IMR-90 (cell line): ENCODE data around the gene PDS5B. TPM values are rescaled to one million over a fixed set of nuclear protein-coding genes. Genes with fewer than 3 reads are reported as not detected.

Experiments
- ATAC-seq: fragments of 200-7000 bp; cut with Tn5 transposase; 2 replicates; pipeline ENCODE4 v1.9.1; 2020; ENCODE audit warnings: low read depth, mild to moderate bottlenecking, moderate library complexity
- BruUV-seq: library from RNA; stranded (reverse); fragments of 400-500 nt; replicated peaks from 2 replicates; lab custom pipeline; 2021; lab: Mats Ljungman, UMichigan
- CTCF ChIA-PET: fragments of 300-600 bp; formaldehyde crosslinking; extraction: SDS; loops from one replicate; lab custom pipeline; 2021; ENCODE audit warnings: antibody characterized with exemption; lab: Yijun Ruan, JAX
- POLR2A ChIA-PET: fragments of 300-600 bp; sonication (Branson Sonifier 250); formaldehyde crosslinking; loops from one replicate; lab custom pipeline; 2022; ENCODE audit warnings: antibody characterized with exemption; ENCODE audit not compliant: unreplicated experiment; lab: Charles Lee
- DNase-seq: peaks from one replicate; pipeline ENCODE4 v3.0.0; 2013
- H2AFZ ChIP-seq: replicated peaks from 2 replicates; pipeline ENCODE3; 2013; ENCODE audit warnings: low read length, mild to moderate bottlenecking; ENCODE audit not compliant: poor library complexity
- H2AK5ac ChIP-seq: 2 replicates; pipeline ENCODE4 v1.6.1; 2013; ENCODE audit warnings: low read depth, low read length, inconsistent platforms
- H2AK9ac ChIP-seq: replicated peaks from 2 replicates; pipeline ENCODE3; 2013; ENCODE audit warnings: mild to moderate bottlenecking, low read depth, low read length, moderate library complexity; ENCODE audit not compliant: poor library complexity
- H2BK120ac ChIP-seq: 2 replicates; pipeline ENCODE4 v1.6.1; 2013; ENCODE audit warnings: low read depth, low read length, inconsistent platforms
- H2BK15ac ChIP-seq: 3 replicates; pipeline ENCODE4 v1.6.1; 2013; ENCODE audit warnings: low read depth, low read length, inconsistent platforms
- H2BK20ac ChIP-seq: 2 replicates; pipeline ENCODE4 v1.6.1; 2013; ENCODE audit warnings: low read depth, mild to moderate bottlenecking, inconsistent platforms, low read length, moderate library complexity
- H2BK5ac ChIP-seq: 2 replicates; pipeline ENCODE4 v1.6.1; 2013; ENCODE audit warnings: mild to moderate bottlenecking, low read depth, low read length, inconsistent platforms; ENCODE audit not compliant: poor library complexity, severe bottlenecking
- H3K14ac ChIP-seq: replicated peaks from 2 replicates; pipeline ENCODE4 v1.6.1; 2013; ENCODE audit warnings: low read depth, low read length, inconsistent platforms
- H3K18ac ChIP-seq: 2 replicates; pipeline ENCODE4 v1.6.1; 2013; ENCODE audit warnings: low read depth, low read length, control low read depth
- H3K23ac ChIP-seq: 2 replicates; pipeline ENCODE4 v1.6.1; 2013; ENCODE audit warnings: low read depth, low read length, inconsistent platforms
- H3K27ac ChIP-seq: 2 replicates; pipeline ENCODE4 v1.5.1; 2013; ENCODE audit warnings: mild to moderate bottlenecking, control low read depth, low read length; ENCODE audit not compliant: insufficient read depth
- H3K27me3 ChIP-seq: 2 replicates; pipeline ENCODE4 v1.6.1; 2013; ENCODE audit warnings: low read length; ENCODE audit not compliant: control insufficient read depth, insufficient read depth
- H3K36me3 ChIP-seq: 2 replicates; pipeline ENCODE4 v1.6.1; 2013; ENCODE audit warnings: low read length, mixed read lengths; ENCODE audit not compliant: control insufficient read depth, insufficient read depth
- H3K4ac ChIP-seq: 2 replicates; pipeline ENCODE4 v1.6.1; 2013; ENCODE audit warnings: low read depth, low read length, inconsistent platforms
- H3K4me1 ChIP-seq: 2 replicates; pipeline ENCODE4 v1.6.1; 2013; ENCODE audit warnings: low read length, mixed read lengths; ENCODE audit not compliant: control insufficient read depth, insufficient read depth
- H3K4me2 ChIP-seq: 2 replicates; pipeline ENCODE4 v1.6.1; 2013; ENCODE audit warnings: low read depth, mild to moderate bottlenecking, control low read depth, low read length, moderate library complexity
- H3K4me3 ChIP-seq: 2 replicates; pipeline ENCODE4 v1.5.1; 2013; ENCODE audit warnings: low read depth, mild to moderate bottlenecking, control low read depth, low read length, moderate library complexity; ENCODE audit not compliant: insufficient read depth
- H3K56ac ChIP-seq: 2 replicates; pipeline ENCODE4 v1.6.1; 2013; ENCODE audit warnings: low read length, inconsistent platforms; ENCODE audit not compliant: insufficient read depth; ENCODE audit errors: extremely low read depth
- H3K79me1 ChIP-seq, 2 experiments: 2 replicates each; pipeline ENCODE4 v1.6.1; 2013; ENCODE audit warnings: low read length in 2 of 2, inconsistent platforms in 1 of 2, low read depth in 1 of 2
- H3K9ac ChIP-seq: 2 replicates; pipeline ENCODE4 v1.6.1; 2013; ENCODE audit warnings: low read depth, low read length, control low read depth
- H3K9me1 ChIP-seq: 2 replicates; pipeline ENCODE4 v1.6.1; 2013; ENCODE audit warnings: low read length, inconsistent platforms; ENCODE audit not compliant: insufficient read depth
- H3K9me3 ChIP-seq: 2 replicates; pipeline ENCODE4 v1.6.1; 2013; ENCODE audit warnings: low read length; ENCODE audit not compliant: control insufficient read depth, insufficient read depth
- H4K20me1 ChIP-seq: 2 replicates; pipeline ENCODE4 v1.6.1; 2013; ENCODE audit warnings: low read length, inconsistent platforms; ENCODE audit not compliant: insufficient read depth
- H4K5ac ChIP-seq: 2 replicates; pipeline ENCODE4 v1.6.1; 2013; ENCODE audit warnings: mild to moderate bottlenecking, low read depth, low read length, control low read depth
- H4K8ac ChIP-seq, 2 experiments: 2 replicates each; pipeline ENCODE4 v1.6.1; 2013; ENCODE audit warnings: low read depth in 2 of 2, low read length in 2 of 2, control low read depth in 1 of 2, inconsistent platforms in 1 of 2
- H4K91ac ChIP-seq: 2 replicates; pipeline ENCODE4 v1.6.1; 2013; ENCODE audit warnings: low read depth, low read length, inconsistent platforms; ENCODE audit not compliant: insufficient read depth
- BHLHE40 ChIP-seq: fragments of 150-350 bp; IDR thresholded peaks from 2 replicates; pipeline ENCODE4 v1.6.1; 2016; ENCODE audit warnings: mild to moderate bottlenecking, low read depth, low read length
- MXI1 ChIP-seq: IDR thresholded peaks from 2 replicates; pipeline ENCODE4 v1.6.1; 2012; ENCODE audit warnings: low read depth, mild to moderate bottlenecking, low read length, moderate library complexity, borderline replicate concordance
- NFE2L2 ChIP-seq: fragments of 150-350 bp; IDR thresholded peaks from 2 replicates; pipeline ENCODE4 v1.6.1; 2016; ENCODE audit warnings: low read depth, mild to moderate bottlenecking, low read length
- RAD21 ChIP-seq: IDR thresholded peaks from 2 replicates; pipeline ENCODE4 v1.6.1; 2012; ENCODE audit warnings: low read length, improper control_type of control experiment
- RFX5 ChIP-seq: IDR thresholded peaks from 2 replicates; pipeline ENCODE4 v1.8.0; 2012; ENCODE audit warnings: low read depth, mild to moderate bottlenecking, low read length, moderate library complexity
- WGBS, 2 experiments: methylation state at CpG; one replicate each; pipeline versions ENCODE4 v1.1.5 to v1.1.7; 2013; ENCODE audit warnings: missing lambda C conversion rate in 2 of 2; ENCODE audit not compliant: insufficient read length in 1 of 2; ENCODE audit errors: extremely low coverage in 2 of 2; 5-methylcytosine and 5-hydroxymethylcytosine counted together
- dilution Hi-C: fragments of 300-500 bp; cut with HindIII; formaldehyde crosslinking; loops from one replicate; pipeline ENCODE4 v1.14.3; 2018; ENCODE audit warnings: low sequenced_read_pairs; ENCODE audit not compliant: unreplicated experiment
- in situ Hi-C: fragments of 300-500 bp; cut with MboI; formaldehyde crosslinking; loops from 3 replicates; pipeline ENCODE4 v1.14.3; 2019; ENCODE audit warnings: low sequenced_read_pairs, inconsistent platforms, mixed read lengths
- intact Hi-C: fragments of 100-400 bp; cut with micrococcal nuclease; formaldehyde crosslinking; loops from 2 replicates; pipeline ENCODE4 v1.10.0; 2022
- polyA plus RNA-seq, 3 experiments: library from polyadenylated mRNA; depleted of rRNA; stranded (reverse); fragments of >200 nt; gene quantifications; 2 replicates each; pipeline ENCODE4 v1.2.3, GENCODE V29; 2012; ENCODE audit warnings: low replicate concordance in 1 of 3
- total RNA-seq: library from RNA; depleted of rRNA; stranded (reverse); fragments of >200 nt; gene quantifications from 2 replicates; pipeline ENCODE4 v1.2.3, GENCODE V29; 2012
- TF ChIP-seq, protein P1 (sequence below): fragments of 150-350 bp; IDR thresholded peaks from 2 replicates; pipeline ENCODE4 v1.6.1; 2017; ENCODE audit warnings: mild to moderate bottlenecking, antibody characterized with exemption, low read length, low read depth

The PDS5B gene
- total and polyA plus RNA-seq, 2 of the 4 experiments (the other 2 are of a cell fraction), result 6.2 to 20.1 TPM

DNA sequence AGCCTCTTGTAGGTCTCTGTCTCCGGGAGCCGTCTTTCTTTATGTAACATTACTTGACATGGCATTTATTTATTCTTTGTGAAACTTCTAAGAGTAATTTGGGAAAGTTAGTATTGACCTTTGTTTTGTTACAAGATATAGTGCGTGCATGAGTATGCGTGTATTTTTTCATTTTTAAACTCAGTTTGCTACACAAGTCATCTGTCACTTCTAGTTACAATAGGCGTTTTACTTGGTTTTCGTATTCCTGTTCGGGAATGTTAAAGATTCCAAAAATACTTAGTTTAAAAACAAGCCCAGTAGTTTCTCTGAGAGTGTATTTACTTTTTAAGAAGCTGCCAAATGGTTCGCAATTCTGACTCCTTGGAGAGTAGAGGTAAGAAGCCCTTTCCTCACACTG lies 3.2 kb downstream of the PDS5B start:
- Histone ChIP-seq H2BK5ac (peak overlapping the region; percentile 21), H3K4me1 (peaks cover 6% of the 10 kb centered on the region), H2BK15ac (no peak overlapping the region), H3K56ac (no peak overlapping the region), H2AK5ac (no peak overlapping the region), H3K18ac (no peak overlapping the region), H4K20me1 (peaks cover 26% of the 10 kb centered on the region), H3K9ac (peak overlapping the region; percentile 27; the same call in 1 of the 2 replicates), H3K14ac (0 out of 2 replicates have a peak overlapping the region, but pooled peaks have one; percentile 12), H3K27ac (no peak overlapping the region), H3K79me1 (peaks cover 0 to 43% of the 10 kb centered on the region in 2 experiments; a peak in 2 of 4 replicates), H2AK9ac (no peak overlapping the region), H3K4me2 (peak overlapping the region; percentile 96), H3K36me3 (no peaks in the 10 kb centered on the region), H2BK20ac (no peak overlapping the region), H3K9me3 (no peaks in the 10 kb centered on the region), H3K4ac (no peak overlapping the region), H3K23ac (peak overlapping the region; percentile 18; the same call in 1 of the 2 replicates), H3K27me3 (no peaks in the 10 kb centered on the region), H4K5ac (no peak overlapping the region), H4K8ac (no peak overlapping the region; a peak in 1 of 4 replicates), H3K4me3 (no peak overlapping the region), H3K9me1 (0 out of 2 replicates have a peak, but pooled peaks cover 2% of the 10 kb centered on the region), H4K91ac (no peak overlapping the region), H2BK120ac (no peak overlapping the region), H2AFZ (no peak overlapping the region)
- 0% methylated on average over 2 of the region's 8 CpGs; no CpG with 5 or more reads in 1 of the 2 experiments for WGBS, 2 experiments
- TF ChIP-seq, protein P1, sequence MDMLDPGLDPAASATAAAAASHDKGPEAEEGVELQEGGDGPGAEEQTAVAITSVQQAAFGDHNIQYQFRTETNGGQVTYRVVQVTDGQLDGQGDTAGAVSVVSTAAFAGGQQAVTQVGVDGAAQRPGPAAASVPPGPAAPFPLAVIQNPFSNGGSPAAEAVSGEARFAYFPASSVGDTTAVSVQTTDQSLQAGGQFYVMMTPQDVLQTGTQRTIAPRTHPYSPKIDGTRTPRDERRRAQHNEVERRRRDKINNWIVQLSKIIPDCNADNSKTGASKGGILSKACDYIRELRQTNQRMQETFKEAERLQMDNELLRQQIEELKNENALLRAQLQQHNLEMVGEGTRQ, result no peak
- TF ChIP-seq MXI1, result no peak
- TF ChIP-seq RFX5, result no peak
- TF ChIP-seq RAD21, result no peak
- TF ChIP-seq NFE2L2, result no peak
- no peak for TF ChIP-seq BHLHE40
- ChIA-PET POLR2A (no interaction called here), CTCF (interaction anchor here (3.2 kb wide), 1 partner anchor 50 kb away, joined by 15 read pairs; no protein-coding TSS in a partner anchor)
- intact Hi-C loops, result loop anchor here (1.0 to 10.0 kb wide), 7 partner anchors 322 to 1133 kb away; partner anchors contain the start of gene STARD13
- DNase-seq, result no peak
- in situ Hi-C loops, result loop anchor here (10.0 to 25.0 kb wide), 2 partner anchors 955 to 1123 kb away; no protein-coding TSS in a partner anchor
- dilution Hi-C loops, result no loop called here
- ATAC-seq, result no peak
- BruUV-seq, result no TSS peak
